Brain microvascular endothelial cell (primary cell): ENCODE measurements around the gene CDHR1.

Experiments
- DNase-seq: peaks from one replicate; pipeline ENCODE4 v3.0.0-alpha.2; 2020
- H3K27ac ChIP-seq: fragments of 250-450 bp; sonication (Bioruptor Pico); 2 replicates; pipeline ENCODE4 v1.5.1; 2020; ENCODE audit warnings: mild to moderate bottlenecking, moderate library complexity
- H3K27me3 ChIP-seq: fragments of 250-450 bp; sonication (Bioruptor Pico); replicated peaks from 2 replicates; pipeline ENCODE4 v1.5.1; 2020; ENCODE audit warnings: mild to moderate bottlenecking
- H3K36me3 ChIP-seq: fragments of 250-450 bp; sonication (Bioruptor Pico); replicated peaks from 2 replicates; pipeline ENCODE4 v1.5.1; 2020; ENCODE audit warnings: mild to moderate bottlenecking
- H3K4me3 ChIP-seq: 2 replicates; pipeline ENCODE4 v1.5.1; 2011; ENCODE audit warnings: low read depth, mild to moderate bottlenecking, control low read depth, low read length, moderate library complexity
- in situ Hi-C: cut with HindIII; loops from 2 replicates; pipeline ENCODE4 v1.10.0; 2017; ENCODE audit warnings: low sequenced_read_pairs, low pct_ligation_motif_present
- TF ChIP-seq, protein P1 (sequence below): IDR thresholded peaks from 2 replicates; pipeline ENCODE4 v1.5.1; 2011; ENCODE audit warnings: low read depth, mild to moderate bottlenecking, moderate library complexity, low read length, control low read depth, inconsistent platforms; ENCODE audit errors: missing control alignments

Gene CDHR1

DNA sequence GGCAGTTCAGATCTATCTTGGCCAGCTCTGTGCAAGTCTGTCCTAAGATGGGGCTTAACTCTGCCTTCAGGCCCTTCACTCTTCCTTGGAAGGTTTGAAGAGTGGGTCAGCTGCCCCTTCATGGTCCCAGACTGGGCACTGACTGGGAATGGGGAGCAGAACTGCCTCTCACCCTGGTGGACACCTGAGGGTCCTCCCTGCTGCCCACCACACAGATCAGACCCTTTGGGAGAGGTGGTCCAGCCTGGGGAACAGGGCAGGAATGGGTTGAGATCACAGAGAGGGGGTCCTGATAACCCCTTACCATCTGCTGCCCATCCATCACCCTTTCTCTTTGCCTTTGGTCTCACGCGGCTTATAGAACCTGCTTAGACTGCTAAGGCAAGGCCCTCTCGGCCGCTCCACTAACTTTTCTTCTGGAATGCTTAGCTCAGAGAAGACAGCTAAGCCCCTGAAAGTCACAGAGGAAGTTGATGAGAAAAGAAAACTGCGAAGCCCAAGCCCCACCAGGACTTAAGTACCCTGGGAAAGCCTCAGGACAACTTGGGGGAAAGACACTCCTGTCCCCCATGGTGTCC lies 402 bp upstream of the CDHR1 start:
- H3K36me3 ChIP-seq = no peaks in the 10 kb centered on the region
- in situ Hi-C loops = no loop called here
- TF ChIP-seq, protein P1, sequence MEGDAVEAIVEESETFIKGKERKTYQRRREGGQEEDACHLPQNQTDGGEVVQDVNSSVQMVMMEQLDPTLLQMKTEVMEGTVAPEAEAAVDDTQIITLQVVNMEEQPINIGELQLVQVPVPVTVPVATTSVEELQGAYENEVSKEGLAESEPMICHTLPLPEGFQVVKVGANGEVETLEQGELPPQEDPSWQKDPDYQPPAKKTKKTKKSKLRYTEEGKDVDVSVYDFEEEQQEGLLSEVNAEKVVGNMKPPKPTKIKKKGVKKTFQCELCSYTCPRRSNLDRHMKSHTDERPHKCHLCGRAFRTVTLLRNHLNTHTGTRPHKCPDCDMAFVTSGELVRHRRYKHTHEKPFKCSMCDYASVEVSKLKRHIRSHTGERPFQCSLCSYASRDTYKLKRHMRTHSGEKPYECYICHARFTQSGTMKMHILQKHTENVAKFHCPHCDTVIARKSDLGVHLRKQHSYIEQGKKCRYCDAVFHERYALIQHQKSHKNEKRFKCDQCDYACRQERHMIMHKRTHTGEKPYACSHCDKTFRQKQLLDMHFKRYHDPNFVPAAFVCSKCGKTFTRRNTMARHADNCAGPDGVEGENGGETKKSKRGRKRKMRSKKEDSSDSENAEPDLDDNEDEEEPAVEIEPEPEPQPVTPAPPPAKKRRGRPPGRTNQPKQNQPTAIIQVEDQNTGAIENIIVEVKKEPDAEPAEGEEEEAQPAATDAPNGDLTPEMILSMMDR = no peak
- no peak overlapping the region for H3K27ac ChIP-seq
- H3K27me3 ChIP-seq = peaks cover 37% of the 10 kb centered on the region
- H3K4me3 ChIP-seq = peak overlapping the region; percentile 29
- no peak for DNase-seq

DNA sequence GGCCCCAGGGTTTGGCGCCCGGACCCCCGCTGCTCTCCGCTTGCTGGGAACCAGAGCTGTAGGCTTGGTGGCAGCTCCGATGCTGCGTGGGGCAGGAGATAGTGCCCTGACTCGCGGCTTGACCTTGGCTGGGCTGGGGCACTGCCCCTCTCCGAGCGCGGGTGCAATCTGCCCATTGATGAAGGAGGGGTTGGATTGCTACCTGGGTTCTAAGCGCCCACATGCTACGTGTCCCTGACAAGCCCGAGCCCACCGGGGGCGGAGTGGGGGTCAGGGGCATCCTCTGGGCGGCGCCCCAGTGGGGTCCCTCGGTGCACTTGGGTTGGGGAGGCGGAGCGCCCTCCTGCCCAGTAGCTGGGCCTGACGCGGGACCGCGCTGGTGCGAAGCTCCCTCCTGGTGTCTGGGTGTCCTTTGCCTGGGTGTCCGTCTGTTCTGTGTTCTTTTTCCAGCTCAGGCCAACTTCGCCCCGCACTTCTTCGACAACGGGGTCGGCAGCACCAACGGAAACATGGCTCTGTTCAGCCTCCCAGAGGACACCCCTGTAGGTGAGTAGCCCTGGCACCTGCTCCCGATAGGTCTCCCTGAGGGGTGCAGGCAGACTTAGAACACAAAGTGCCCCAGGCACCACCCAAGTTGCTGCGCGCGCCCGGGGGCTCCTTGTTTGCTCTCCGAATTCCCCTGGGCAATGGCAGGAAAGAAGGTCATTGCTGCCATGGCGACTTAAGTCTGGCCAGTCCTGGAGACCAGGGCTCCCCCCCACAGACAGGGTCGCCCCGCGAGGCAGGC lies 900 bp downstream of the CDHR1 start:
- no peak overlapping the region for H3K27ac ChIP-seq
- no peak overlapping the region for H3K4me3 ChIP-seq
- TF ChIP-seq, protein P1 = no peak
- DNase-seq = no peak
- in situ Hi-C loops = no loop called here
- H3K27me3 ChIP-seq = peaks cover 37% of the 10 kb centered on the region
- no peaks in the 10 kb centered on the region for H3K36me3 ChIP-seq

DNA sequence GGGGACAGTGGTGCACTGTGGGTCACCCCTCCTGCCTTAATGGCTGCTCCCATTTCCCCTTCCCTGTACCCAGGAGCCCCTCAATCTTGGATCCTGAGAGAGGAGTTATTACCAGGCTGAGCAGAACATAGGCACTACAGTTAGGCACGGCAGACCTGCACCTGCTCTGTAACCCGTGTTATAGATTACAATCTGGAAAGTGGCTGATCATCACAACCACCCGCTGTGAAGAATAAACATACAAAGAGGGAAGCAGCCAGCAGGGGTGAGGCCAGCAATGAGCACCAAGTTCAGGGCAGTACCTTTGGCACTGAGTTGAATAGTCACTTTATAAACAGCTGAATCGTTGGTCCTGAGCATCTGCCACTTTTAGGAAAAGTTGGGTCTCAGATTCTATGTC lies 1.7 kb downstream of the CDHR1 start:
- in situ Hi-C loops = no loop called here
- TF ChIP-seq, protein P1 = no peak
- Histone ChIP-seq H3K4me3 (no peak overlapping the region), H3K27me3 (peaks cover 37% of the 10 kb centered on the region), H3K27ac (no peak overlapping the region), H3K36me3 (no peaks in the 10 kb centered on the region)
- no peak for DNase-seq

DNA sequence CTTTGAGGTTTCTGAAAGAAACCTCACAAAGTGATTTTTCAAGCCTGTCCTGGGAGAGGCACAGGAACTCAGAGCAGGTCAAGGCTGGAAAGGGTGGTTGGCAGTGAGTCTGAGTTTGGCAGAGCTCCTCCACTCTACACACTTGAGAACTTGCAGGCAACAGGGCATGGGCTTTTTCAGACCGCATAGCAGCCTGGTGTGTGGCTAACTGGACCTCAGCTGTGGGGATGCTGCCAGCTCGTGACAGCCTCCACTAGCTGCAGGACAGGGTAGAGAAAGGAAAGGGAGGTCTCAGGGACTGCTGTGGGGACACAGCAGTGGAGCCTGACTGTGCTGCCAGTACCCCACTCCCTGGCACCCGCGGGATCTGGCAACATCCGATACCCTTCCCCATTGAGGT lies 2.6 kb downstream of the CDHR1 start:
- in situ Hi-C loops = no loop called here
- DNase-seq = no peak
- Histone ChIP-seq H3K27ac (no peak overlapping the region), H3K27me3 (peaks cover 37% of the 10 kb centered on the region), H3K4me3 (no peak overlapping the region), H3K36me3 (no peaks in the 10 kb centered on the region)
- TF ChIP-seq, protein P1 = no peak

DNA sequence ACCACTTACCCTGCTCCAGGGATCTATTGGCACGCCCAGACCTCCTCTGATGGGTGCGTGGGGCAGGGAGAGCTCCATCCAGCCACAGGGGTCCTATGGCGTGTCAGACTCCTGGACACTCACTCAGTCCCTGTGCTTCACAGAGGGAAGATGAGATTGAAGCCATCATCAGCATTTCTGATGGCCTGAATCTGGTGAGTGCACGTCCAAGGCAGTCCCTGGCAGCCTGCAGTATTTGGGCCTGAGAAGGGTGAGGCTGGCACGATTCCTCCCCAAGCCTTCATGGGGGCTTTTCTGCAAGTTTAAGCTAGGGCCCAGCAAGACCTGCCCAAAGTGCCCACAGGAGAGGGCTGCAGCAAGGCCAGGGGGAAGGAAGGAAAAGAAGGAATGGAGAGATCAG lies 3.3 kb downstream of the CDHR1 start:
- TF ChIP-seq, protein P1 = no peak

More for the DNA sequence above, 3.3 kb downstream of the CDHR1 start:
- Histone ChIP-seq H3K4me3 (no peak overlapping the region), H3K27me3 (peaks cover 37% of the 10 kb centered on the region), H3K36me3 (no peaks in the 10 kb centered on the region), H3K27ac (no peak overlapping the region)
- DNase-seq = no peak
- in situ Hi-C loops = no loop called here
